H1 (cell line): ENCODE data around the gene HPD. TPM values are rescaled to one million over a fixed set of nuclear protein-coding genes. Genes with fewer than 3 reads are reported as not detected.

Source experiments
- CTCF ChIA-PET: fragments of 300-600 bp; sonication (Branson Sonifier 250); formaldehyde crosslinking; loops from one replicate; lab custom pipeline; 2021; ENCODE audit not compliant: partially characterized antibody; lab: Charles Lee
- POLR2A ChIA-PET: fragments of 300-600 bp; sonication (Branson Sonifier 250); formaldehyde crosslinking; loops from one replicate; lab custom pipeline; 2021; ENCODE audit warnings: inconsistent platforms; ENCODE audit not compliant: partially characterized antibody; lab: Charles Lee
- DNase-seq, 2 experiments: peaks; one replicate each; pipeline versions ENCODE4 v3.0.0 to v3.0.0-alpha.2; 2010 to 2022; ENCODE audit warnings: low spot score in 2 of 2, low read depth in 1 of 2, mixed read lengths in 1 of 2
- FAIRE-seq: peaks from 2 replicates; lab custom pipeline; 2011; peaks lifted over from hg19 to GRCh38; lab: Jason Lieb, UNC
- H2AFZ ChIP-seq: 2 replicates; pipeline ENCODE4 v1.8.1; 2012; ENCODE audit warnings: low read length, inconsistent platforms
- H2AK5ac ChIP-seq: 2 replicates; pipeline ENCODE4 v1.6.1; 2013; ENCODE audit warnings: low read depth, low read length
- H2BK120ac ChIP-seq: replicated peaks from 2 replicates; pipeline ENCODE3; 2013; ENCODE audit warnings: low read depth, low read length, inconsistent platforms
- H2BK12ac ChIP-seq: 2 replicates; pipeline ENCODE4 v1.6.1; 2013; ENCODE audit warnings: low read depth, low read length
- H2BK15ac ChIP-seq: 2 replicates; pipeline ENCODE4 v1.6.1; 2013; ENCODE audit warnings: low read length
- H2BK20ac ChIP-seq: 2 replicates; pipeline ENCODE4 v1.6.1; 2013; ENCODE audit warnings: low read length
- H2BK5ac ChIP-seq: 2 replicates; pipeline ENCODE4 v1.6.1; 2013; ENCODE audit warnings: low read depth, low read length
- H3K14ac ChIP-seq: 2 replicates; pipeline ENCODE4 v1.6.1; 2013; ENCODE audit warnings: inconsistent platforms; ENCODE audit not compliant: insufficient read length
- H3K18ac ChIP-seq: 2 replicates; pipeline ENCODE4 v1.6.1; 2013; ENCODE audit warnings: low read length; ENCODE audit errors: extremely low read depth
- H3K23ac ChIP-seq: 2 replicates; pipeline ENCODE4 v1.6.1; 2013; ENCODE audit warnings: inconsistent platforms; ENCODE audit not compliant: insufficient read length
- H3K23me2 ChIP-seq: 2 replicates; pipeline ENCODE4 v1.6.1; 2013; ENCODE audit warnings: low read depth, low read length
- H3K27ac ChIP-seq: 2 replicates; pipeline ENCODE4 v1.6.1; 2011; ENCODE audit warnings: low read depth, low read length, inconsistent platforms
- H3K27me3 ChIP-seq, 4 experiments: replicated peaks in 1 of 4; 1 replicate in 1 of 4; 2 replicates in 3 of 4; pipeline versions ENCODE4 v1.6.1 to v1.8.1; 2011 to 2013; ENCODE audit warnings: low read length in 3 of 4, mild to moderate bottlenecking in 3 of 4, inconsistent platforms in 2 of 4, mixed read lengths in 2 of 4, moderate library complexity in 1 of 4; ENCODE audit not compliant: control insufficient read depth in 3 of 4, insufficient read depth in 3 of 4; ENCODE audit errors: extremely low read depth in 1 of 4
- H3K36me3 ChIP-seq, 4 experiments: 2 replicates each; pipeline versions ENCODE4 v1.6.1 to v1.8.1; 2011 to 2013; ENCODE audit warnings: mild to moderate bottlenecking in 4 of 4, low read length in 3 of 4, moderate library complexity in 2 of 4, control low read depth in 1 of 4, inconsistent platforms in 1 of 4; ENCODE audit not compliant: insufficient read depth in 4 of 4, control insufficient read depth in 2 of 4
- H3K4ac ChIP-seq: replicated peaks from 2 replicates; pipeline ENCODE3; 2013; ENCODE audit warnings: low read length, low read depth, mixed read lengths, inconsistent platforms; ENCODE audit not compliant: insufficient read length
- H3K4me1 ChIP-seq, 4 experiments: replicated peaks in 1 of 4; 1 replicate in 1 of 4; 2 replicates in 3 of 4; pipeline versions ENCODE4 v1.6.1 to v1.8.1; 2011 to 2013; ENCODE audit warnings: low read length in 3 of 4, inconsistent platforms in 2 of 4, mixed read lengths in 1 of 4; ENCODE audit not compliant: insufficient read depth in 4 of 4, control insufficient read depth in 3 of 4
- H3K4me2 ChIP-seq, 2 experiments: 2 replicates each; pipeline versions ENCODE4 v1.6.1 to v1.8.1; 2011 to 2013; ENCODE audit warnings: low read depth in 2 of 2, low read length in 2 of 2, control low read depth in 1 of 2, inconsistent platforms in 1 of 2, mild to moderate bottlenecking in 1 of 2; ENCODE audit not compliant: insufficient read depth in 1 of 2
- H3K4me3 ChIP-seq, 4 experiments: fragments of 200-600, 300-600 bp in 1 of 4; sonication (generic), shearing (Covaris generic), sonication (Bioruptor Twin) in 1 of 4; 2 replicates each; pipeline versions ENCODE4 v1.5.1 to v1.8.1; 2011 to 2016; ENCODE audit warnings: low read length in 4 of 4, low read depth in 3 of 4, control low read depth in 2 of 4, inconsistent platforms in 2 of 4, mild to moderate bottlenecking in 2 of 4, mixed read lengths in 1 of 4, moderate library complexity in 1 of 4; ENCODE audit not compliant: insufficient read depth in 2 of 4; ENCODE audit errors: extremely low read depth in 1 of 4
- H3K56ac ChIP-seq: replicated peaks from 2 replicates; pipeline ENCODE3; 2013; ENCODE audit warnings: low read depth, mild to moderate bottlenecking, mixed read lengths, low read length, inconsistent platforms; ENCODE audit not compliant: insufficient read length
- H3K79me1 ChIP-seq: 2 replicates; pipeline ENCODE4 v1.6.1; 2013; ENCODE audit warnings: low read depth, low read length, control low read depth
- H3K79me2 ChIP-seq, 2 experiments: 2 replicates each; pipeline versions ENCODE4 v1.6.1 to v1.8.1; 2012 to 2013; ENCODE audit warnings: low read length in 2 of 2, mild to moderate bottlenecking in 2 of 2, inconsistent platforms in 1 of 2; ENCODE audit not compliant: insufficient read depth in 2 of 2, control insufficient read depth in 1 of 2
- H3K9ac ChIP-seq, 4 experiments: replicated peaks in 1 of 4; 1 replicate in 1 of 4; 2 replicates in 3 of 4; pipeline versions ENCODE4 v1.6.1 to v1.8.1; 2011 to 2013; ENCODE audit warnings: low read depth in 3 of 4, low read length in 3 of 4, control low read depth in 2 of 4, mild to moderate bottlenecking in 2 of 4, moderate library complexity in 2 of 4, inconsistent platforms in 1 of 4; ENCODE audit errors: extremely low read depth in 1 of 4
- H3K9me3 ChIP-seq, 2 experiments: 2 replicates each; pipeline versions ENCODE4 v1.6.1 to v1.8.1; 2012 to 2013; ENCODE audit warnings: mild to moderate bottlenecking in 2 of 2, moderate library complexity in 2 of 2, control low read depth in 1 of 2, inconsistent platforms in 1 of 2, low read depth in 1 of 2, low read length in 1 of 2, mixed read lengths in 1 of 2; ENCODE audit not compliant: insufficient read depth in 2 of 2
- H4K20me1 ChIP-seq, 2 experiments: replicated peaks in 1 of 2; 2 replicates each; pipeline versions ENCODE3 to v1.8.1; 2011 to 2013; ENCODE audit warnings: inconsistent platforms in 2 of 2, low read length in 2 of 2, mild to moderate bottlenecking in 1 of 2; ENCODE audit not compliant: insufficient read depth in 2 of 2, control insufficient read depth in 1 of 2
- H4K5ac ChIP-seq: 2 replicates; pipeline ENCODE4 v1.6.1; 2013; ENCODE audit warnings: low read length, low read depth, mixed read lengths, inconsistent platforms; ENCODE audit not compliant: insufficient read length
- H4K8ac ChIP-seq: 2 replicates; pipeline ENCODE4 v1.8.0; 2013; ENCODE audit warnings: mild to moderate bottlenecking, moderate library complexity, low read length, inconsistent platforms; ENCODE audit not compliant: insufficient read depth; ENCODE audit errors: extremely low read depth
- H4K91ac ChIP-seq: replicated peaks from 2 replicates; pipeline ENCODE3; 2013; ENCODE audit warnings: low read length, mixed read lengths, inconsistent platforms; ENCODE audit not compliant: insufficient read length
- CHD2 ChIP-seq: IDR thresholded peaks from 2 replicates; pipeline ENCODE4 v1.6.1; 2012; ENCODE audit warnings: low read length, improper control_type of control experiment
- GABPA ChIP-seq: IDR thresholded peaks from 2 replicates; pipeline ENCODE4 v1.6.1; 2011; ENCODE audit warnings: mild to moderate bottlenecking, low read length, moderate library complexity, borderline replicate concordance; ENCODE audit not compliant: insufficient read depth
- GTF2F1 ChIP-seq: IDR thresholded peaks from 2 replicates; pipeline ENCODE4 v1.6.1; 2012; ENCODE audit warnings: low read depth, low read length, improper control_type of control experiment, borderline replicate concordance
- JUND ChIP-seq: IDR thresholded peaks from 2 replicates; pipeline ENCODE4 v1.6.1; 2011; ENCODE audit warnings: mild to moderate bottlenecking, improper control_type of control experiment, low read length
- KDM4A ChIP-seq: IDR thresholded peaks from one replicate; pipeline ENCODE4 v1.7.1; 2012; ENCODE audit warnings: low read depth, mild to moderate bottlenecking, moderate library complexity, low read length, inconsistent platforms; ENCODE audit not compliant: severe bottlenecking
- KDM5A ChIP-seq: fragments of 200-600 bp; IDR thresholded peaks from 2 replicates; pipeline ENCODE4 v1.7.1; 2012; ENCODE audit warnings: mild to moderate bottlenecking, low read length, inconsistent platforms, mixed read lengths
- NRF1 ChIP-seq: IDR thresholded peaks from 2 replicates; pipeline ENCODE4 v1.6.1; 2011; ENCODE audit warnings: mild to moderate bottlenecking, low read depth, low read length, improper control_type of control experiment
- RFX5 ChIP-seq: IDR thresholded peaks from 2 replicates; pipeline ENCODE4 v1.6.1; 2011; ENCODE audit warnings: low read depth, low read length, improper control_type of control experiment, borderline replicate concordance
- RNF2 ChIP-seq: fragments of 200-900, 300-1000 bp; sonication (generic); IDR thresholded peaks from 2 replicates; pipeline ENCODE4 v1.7.1; 2016; ENCODE audit warnings: borderline replicate concordance, low read depth, mild to moderate bottlenecking, antibody characterized with exemption, low read length; ENCODE audit not compliant: poor library complexity, severe bottlenecking; ENCODE audit errors: missing control alignments
- SIRT6 ChIP-seq: IDR thresholded peaks from one replicate; pipeline ENCODE4 v1.7.1; 2012; ENCODE audit warnings: low read length, inconsistent platforms
- TAF1 ChIP-seq: IDR thresholded peaks from 2 replicates; pipeline ENCODE4 v1.6.1; 2011; ENCODE audit warnings: mild to moderate bottlenecking, low read depth, low read length
- USF2 ChIP-seq: IDR thresholded peaks from 2 replicates; pipeline ENCODE4 v1.6.1; 2011; ENCODE audit warnings: low read length, improper control_type of control experiment
- ZNF274 ChIP-seq: IDR thresholded peaks from 2 replicates; pipeline ENCODE4 v1.7.0; 2012; ENCODE audit warnings: low read length, borderline replicate concordance; ENCODE audit errors: extremely low read depth
- WGBS, 2 experiments: shearing (Covaris generic) in 1 of 2; methylation state at CpG; one replicate each; pipeline versions ENCODE4 v1.1.6 to v1.1.7; 2013 to 2015; ENCODE audit warnings: low lambda C conversion rate in 2 of 2, mixed read lengths in 2 of 2, inconsistent platforms in 1 of 2, low coverage in 1 of 2, missing lambda C conversion rate in 1 of 2; ENCODE audit not compliant: insufficient replicate concordance in 2 of 2, insufficient coverage in 1 of 2, insufficient read length in 1 of 2; ENCODE audit errors: extremely low coverage in 1 of 2, missing lambda C conversion rate in 1 of 2; 5-methylcytosine and 5-hydroxymethylcytosine counted together
- polyA plus RNA-seq, 7 experiments: library from polyadenylated mRNA; depleted of rRNA in 3 of 7; stranded (reverse) in 5 of 7; unstranded in 2 of 7; fragments of >200 nt in 5 of 7; fragments of 200-250 nt in 2 of 7; gene quantifications; 1 replicate in 5 of 7; 2 replicates in 1 of 7; 4 replicates in 1 of 7; pipeline versions ENCODE4 v1.2.1 to v1.2.3, GENCODE V29; 2011 to 2013; ENCODE audit warnings: missing spikeins in 2 of 7, mixed read lengths in 2 of 7
- total RNA-seq: library from RNA; stranded (reverse); fragmentation: NEBNext Ultra II Directional; extraction: Animal tissue kit (Norgen Biotek cat#: 25700); gene quantifications from 2 replicates; pipeline ENCODE4 v1.2.1, GENCODE V29; 2021

The HPD gene
- total and polyA plus RNA-seq, 2 of the 8 experiments (the other 6 are each of a cell fraction or from before 2014, with no cell fraction given), result 0.48 to 0.56 TPM

GRCh38 chr12:121809712-121810116, 48.9 kb downstream of the HPD start:
- 95% methylated on average over 25 of the region's 27 CpGs; no CpG with 5 or more reads in 1 of the 2 experiments for WGBS, 2 experiments
- CTCF ChIA-PET, result interaction anchor here (1.3 to 12.0 kb wide), 4 partner anchors 7 to 29 kb away, joined by 3 to 363 read pairs (median 26); partner anchors contain the start of gene RHOF
- FAIRE-seq, result no peak
- TF ChIP-seq GABPA (no peak), USF2 (no peak), RFX5 (no peak), KDM5A (no peak), JUND (no peak), NRF1 (no peak), ZNF274 (no peak), SIRT6 (no peak), RNF2 (no peak), KDM4A (no peak), GTF2F1 (no peak), CHD2 (no peak), TAF1 (no peak)

More at GRCh38 chr12:121809712-121810116, 48.9 kb downstream of the HPD start:
- no peak overlapping the region for H2BK15ac ChIP-seq
- peaks cover 20% of the 10 kb centered on the region for H3K79me1 ChIP-seq
- H3K36me3 ChIP-seq, result peaks cover 2 to 32% (median 16%) of the 10 kb centered on the region in 4 experiments; a peak in 4 of 8 replicates
- H3K4me1 ChIP-seq, result peaks cover 7 to 40% (median 25%) of the 10 kb centered on the region in 4 experiments
- no peak overlapping the region for H2BK5ac ChIP-seq
- no peak overlapping the region for H3K56ac ChIP-seq
- no peak overlapping the region for H4K91ac ChIP-seq
- H2BK120ac ChIP-seq, result no peak overlapping the region
- POLR2A ChIA-PET, result interaction anchor here (0.8 to 27.9 kb wide), 2 partner anchors 23 to 98 kb away, joined by 3 to 958 read pairs; partner anchors contain the start of genes RHOF and SETD1B
- no peak overlapping the region; the same call in 1 of the 2 replicates for H3K18ac ChIP-seq
- H2BK20ac ChIP-seq, result no peak overlapping the region
- H2AK5ac ChIP-seq, result no peak overlapping the region
- H2AFZ ChIP-seq, result no peak overlapping the region
- no peak overlapping the region for H3K14ac ChIP-seq
- H4K5ac ChIP-seq, result no peak overlapping the region
- H3K23ac ChIP-seq, result no peak overlapping the region
- H4K20me1 ChIP-seq, result peaks cover 2 to 14% of the 10 kb centered on the region in 2 experiments
- H3K27me3 ChIP-seq, result no peaks in the 10 kb centered on the region
- no peak overlapping the region for H3K27ac ChIP-seq
- H4K8ac ChIP-seq, result no peak overlapping the region
- no peak overlapping the region for H2BK12ac ChIP-seq
- H3K9ac ChIP-seq, result no peak overlapping the region
- peaks cover 0 to 51% of the 10 kb centered on the region in 2 experiments; a peak in 2 of 4 replicates for H3K79me2 ChIP-seq
- H3K4ac ChIP-seq, result no peak overlapping the region
- no peak overlapping the region for H3K4me3 ChIP-seq
- no peak overlapping the region for H3K4me2 ChIP-seq
- DNase-seq, result no peak
- H3K23me2 ChIP-seq, result peaks cover 17% of the 10 kb centered on the region
- H3K9me3 ChIP-seq, result no peaks in the 10 kb centered on the region
